AG09319 (cell line): Measurements from ENCODE around the gene SHC3.

ENCODE experiments used
- DNase-seq: peaks from one replicate; pipeline ENCODE4 v3.0.0-alpha.2; 2010; ENCODE audit warnings: low read depth; ENCODE audit errors: extremely low read depth
- CTCF ChIP-seq: IDR thresholded peaks from 2 replicates; pipeline ENCODE4 v1.5.1; 2011; ENCODE audit warnings: low read depth, mild to moderate bottlenecking, inconsistent platforms, low read length, moderate library complexity

Gene SHC3

GRCh38 chr9:89177944-89178829 lies at the start of gene SHC3:
SHC3 (minus strand) TSS chr9:89178818; CDS start chr9:89178460, 358 bp downstream.
- DNase-seq: no peak
- no peak for TF ChIP-seq CTCF

GRCh38 chr9:89225991-89226471 lies 47.4 kb upstream of the SHC3 start:
- DNase-seq: no peak

GRCh38 chr9:89225587-89225986 lies 47.0 kb upstream of the SHC3 start:
- DNase-seq: peak; percentile 52
- TF ChIP-seq CTCF: peak; percentile 36

More at GRCh38 chr9:89225991-89226471, 47.4 kb upstream of the SHC3 start:
- TF ChIP-seq CTCF: no peak

- no peak for DNase-seq
Observed at GRCh38 chr9:89225036-89225435, 46.4 kb upstream of the SHC3 start.

GRCh38 chr9:89224633-89225032 lies 46.0 kb upstream of the SHC3 start:
- no peak for DNase-seq
- TF ChIP-seq CTCF: no peak

More at GRCh38 chr9:89225036-89225435, 46.4 kb upstream of the SHC3 start:
- no peak for TF ChIP-seq CTCF

- peak; percentile 67 for DNase-seq
- no peak for TF ChIP-seq CTCF
Observed at GRCh38 chr9:89223396-89223977, 44.9 kb upstream of the SHC3 start.

- DNase-seq: no peak
- no peak for TF ChIP-seq CTCF
Observed at GRCh38 chr9:89219637-89220036, 41.0 kb upstream of the SHC3 start.
